Choroid plexus epithelial cell (primary cell): ENCODE results near the gene CXCR6.

Experiments used
- DNase-seq: peaks from one replicate; pipeline ENCODE4 v3.0.0-alpha.2; 2010; ENCODE audit warnings: low read depth
- H3K4me3 ChIP-seq: 2 replicates; pipeline ENCODE4 v1.5.1; 2011; ENCODE audit warnings: low read depth, mild to moderate bottlenecking, control low read depth, low read length, moderate library complexity
- TF ChIP-seq, protein P1 (sequence below): conservative IDR thresholded peaks from 2 replicates; pipeline ENCODE4 v1.5.1; 2011; ENCODE audit warnings: low read depth, mild to moderate bottlenecking, control low read depth, inconsistent platforms, low read length, moderate library complexity

CXCR6 gene

DNA sequence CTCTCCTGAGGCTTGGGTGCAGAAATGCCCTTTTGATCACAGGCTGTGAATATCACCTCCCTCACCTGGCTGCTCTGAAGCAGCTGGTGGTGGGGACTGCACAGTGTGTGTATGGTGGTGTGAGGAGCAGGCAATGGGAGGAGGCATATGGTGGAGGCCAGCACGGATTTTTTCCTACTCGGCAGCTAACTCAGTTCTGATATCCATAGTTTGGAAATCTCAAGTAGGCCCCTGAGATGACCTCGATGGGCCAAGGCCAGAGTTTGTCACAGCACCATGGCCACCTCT, 21.3 kb upstream of the CXCR6 start:
- DNase-seq = no peak
- TF ChIP-seq, protein P1, sequence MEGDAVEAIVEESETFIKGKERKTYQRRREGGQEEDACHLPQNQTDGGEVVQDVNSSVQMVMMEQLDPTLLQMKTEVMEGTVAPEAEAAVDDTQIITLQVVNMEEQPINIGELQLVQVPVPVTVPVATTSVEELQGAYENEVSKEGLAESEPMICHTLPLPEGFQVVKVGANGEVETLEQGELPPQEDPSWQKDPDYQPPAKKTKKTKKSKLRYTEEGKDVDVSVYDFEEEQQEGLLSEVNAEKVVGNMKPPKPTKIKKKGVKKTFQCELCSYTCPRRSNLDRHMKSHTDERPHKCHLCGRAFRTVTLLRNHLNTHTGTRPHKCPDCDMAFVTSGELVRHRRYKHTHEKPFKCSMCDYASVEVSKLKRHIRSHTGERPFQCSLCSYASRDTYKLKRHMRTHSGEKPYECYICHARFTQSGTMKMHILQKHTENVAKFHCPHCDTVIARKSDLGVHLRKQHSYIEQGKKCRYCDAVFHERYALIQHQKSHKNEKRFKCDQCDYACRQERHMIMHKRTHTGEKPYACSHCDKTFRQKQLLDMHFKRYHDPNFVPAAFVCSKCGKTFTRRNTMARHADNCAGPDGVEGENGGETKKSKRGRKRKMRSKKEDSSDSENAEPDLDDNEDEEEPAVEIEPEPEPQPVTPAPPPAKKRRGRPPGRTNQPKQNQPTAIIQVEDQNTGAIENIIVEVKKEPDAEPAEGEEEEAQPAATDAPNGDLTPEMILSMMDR = no peak
- H3K4me3 ChIP-seq = no peak overlapping the region

DNA sequence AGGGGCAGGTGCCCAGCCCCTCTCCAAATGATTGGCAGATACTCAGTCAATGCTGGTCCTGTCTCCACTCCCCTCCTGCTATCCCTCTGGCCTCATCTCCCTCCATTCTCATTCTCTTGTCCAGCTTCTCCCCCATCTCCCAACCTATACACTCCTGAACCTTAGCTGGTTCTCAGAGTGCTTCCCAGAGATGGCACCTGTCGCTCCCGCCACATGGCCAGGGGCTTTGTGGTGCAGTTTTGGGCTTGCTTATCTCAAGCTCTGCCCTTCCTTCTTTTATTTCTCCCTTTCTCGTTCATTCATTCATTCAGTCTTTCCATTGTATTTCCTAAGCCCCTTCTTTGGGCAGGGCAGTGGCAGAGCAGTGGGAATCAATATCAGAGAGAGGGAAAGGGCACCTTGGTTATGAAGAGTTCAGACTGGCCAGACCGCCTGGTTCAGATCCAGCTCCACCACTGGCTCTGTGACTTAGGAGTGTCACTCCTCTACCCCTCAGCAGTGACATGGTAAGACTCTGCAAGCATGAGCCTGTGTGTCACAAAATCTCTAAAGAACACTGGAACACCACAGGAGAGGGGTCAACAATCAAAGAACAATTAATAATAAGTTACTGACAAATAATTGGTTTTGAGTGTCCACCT, 20.2 kb upstream of the CXCR6 start:
- TF ChIP-seq, protein P1 = no peak
- DNase-seq = no peak
- H3K4me3 ChIP-seq = no peak overlapping the region

DNA sequence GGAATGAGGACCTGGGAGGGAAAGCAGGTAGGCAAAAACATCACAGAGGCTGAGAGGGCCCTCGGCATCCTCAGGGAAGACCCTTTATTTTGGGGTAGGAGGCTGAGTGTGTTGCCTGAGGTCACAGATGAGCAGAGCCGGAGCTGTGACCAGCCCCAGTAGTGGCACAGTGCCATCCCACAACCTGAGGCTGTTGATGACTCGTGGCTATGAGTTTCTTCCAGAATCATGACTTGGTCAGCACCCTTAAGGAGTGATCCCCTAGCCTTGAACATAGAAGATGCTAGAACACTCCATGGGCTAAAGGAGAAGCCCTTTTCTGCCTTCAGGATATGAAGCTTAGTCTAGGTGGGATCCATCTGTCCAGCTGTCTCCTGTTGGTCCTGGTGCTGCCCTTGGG, 19.5 kb upstream of the CXCR6 start:
- H3K4me3 ChIP-seq = no peak overlapping the region
- peak; percentile 23 for DNase-seq

DNA sequence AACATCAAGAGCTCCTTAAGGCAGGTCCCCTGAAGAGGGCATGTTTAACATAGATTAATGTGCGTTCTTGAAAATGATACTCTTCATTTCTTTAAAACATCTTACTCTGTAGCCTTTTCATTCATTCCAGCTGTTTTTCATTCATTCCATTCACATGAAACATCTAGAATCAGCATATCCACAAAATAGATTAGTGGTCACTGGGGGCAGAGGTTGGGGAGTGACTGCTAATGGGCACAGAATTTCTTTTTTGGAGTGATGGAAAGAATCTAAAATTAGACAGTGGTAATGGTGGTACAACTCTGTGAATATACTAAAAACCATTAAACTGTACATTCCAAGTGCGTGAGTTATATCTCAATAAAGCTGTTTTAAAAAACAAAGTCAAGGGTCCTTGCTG, 15.4 kb upstream of the CXCR6 start:
- DNase-seq = no peak
- TF ChIP-seq, protein P1 = no peak

More for the DNA sequence above, 19.5 kb upstream of the CXCR6 start:
- TF ChIP-seq, protein P1 = no peak

DNA sequence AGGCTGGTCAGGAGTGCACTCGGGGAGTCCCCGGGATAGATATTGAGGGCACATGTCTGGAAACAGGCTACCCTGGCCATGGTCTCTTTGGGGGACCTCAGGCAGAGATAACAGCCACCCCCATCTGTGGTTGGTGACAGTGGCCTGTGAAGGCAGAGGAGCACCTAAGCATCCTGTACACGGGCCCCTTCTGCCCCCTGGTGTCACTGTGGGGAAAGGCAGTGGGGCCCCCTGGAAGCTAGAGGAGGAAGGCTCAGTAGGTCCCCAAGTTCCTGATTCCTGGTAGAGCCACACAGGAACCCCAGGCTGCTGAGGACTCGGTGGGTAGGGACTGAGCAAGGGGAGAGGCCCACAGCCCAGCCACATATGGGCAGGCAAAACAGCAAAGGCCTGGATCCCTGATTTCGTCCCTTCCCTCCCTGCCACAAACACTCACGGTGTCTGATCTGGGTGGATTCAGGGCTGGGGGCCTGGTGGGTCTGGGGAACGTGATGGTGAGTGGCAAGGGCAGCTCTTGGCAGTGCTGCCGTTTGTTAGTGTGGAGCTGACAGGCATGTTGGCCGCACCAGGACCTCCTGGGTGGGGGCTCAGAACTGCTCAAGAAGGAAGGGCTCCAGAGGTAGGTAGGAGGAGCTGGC, 14.1 kb upstream of the CXCR6 start:
- TF ChIP-seq, protein P1 = peak; percentile 94
- DNase-seq = peak; percentile 50
- H3K4me3 ChIP-seq = no peak overlapping the region

More for the DNA sequence above, 15.4 kb upstream of the CXCR6 start:
- H3K4me3 ChIP-seq = no peak overlapping the region

DNA sequence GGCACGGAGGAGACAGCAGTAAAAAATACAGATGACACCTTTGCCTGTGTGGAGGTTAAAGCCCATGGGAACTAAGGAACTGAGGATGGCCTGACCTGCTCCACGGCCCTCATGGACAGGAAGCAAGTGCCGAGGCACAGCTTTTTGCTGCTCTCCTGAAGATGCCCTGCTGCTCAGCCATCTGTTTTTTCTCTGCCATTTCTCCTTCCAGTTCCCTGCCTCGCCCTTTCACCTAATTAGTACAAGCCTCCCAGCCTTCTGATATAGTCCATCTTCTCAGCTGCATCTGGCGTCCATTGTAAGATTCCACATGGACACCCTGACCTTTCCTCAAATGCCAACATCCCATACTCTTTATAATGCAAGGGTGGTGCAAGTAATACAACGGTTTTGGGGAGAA, 11.8 kb upstream of the CXCR6 start:
- DNase-seq = no peak
- TF ChIP-seq, protein P1 = no peak

DNA sequence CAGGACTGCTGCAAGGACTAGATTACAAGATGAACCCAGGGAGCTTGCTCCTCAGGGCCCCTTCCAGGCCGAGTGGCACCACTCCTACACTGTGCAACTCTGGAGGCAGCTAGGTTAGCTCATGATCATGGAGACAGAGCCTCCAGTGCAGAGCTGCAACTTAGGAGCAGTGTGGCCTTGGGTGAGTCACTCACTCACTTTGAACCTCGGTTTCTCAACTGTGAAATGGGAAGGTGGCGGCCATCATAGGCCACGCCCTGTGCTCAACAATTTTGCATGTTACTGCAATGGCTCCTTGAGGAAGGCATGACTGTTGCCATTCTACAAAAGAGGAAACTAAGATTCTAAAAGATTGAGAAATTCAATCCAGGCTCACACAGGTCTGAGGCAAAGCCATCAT, 11.2 kb upstream of the CXCR6 start:
- TF ChIP-seq, protein P1 = no peak
- H3K4me3 ChIP-seq = no peak overlapping the region
- DNase-seq = no peak

More for the DNA sequence above, 11.8 kb upstream of the CXCR6 start:
- no peak overlapping the region for H3K4me3 ChIP-seq
